ENCODE data around the gene MEOX2.

GRCh38 chr7:15703732-15704131, 17.2 kb upstream of the MEOX2 start:
- no peak for TF ChIP-seq CTCF (conservative IDR thresholded peaks at IDR 0.05; ENCODE audit: low read depth, low read length)
- no peak for TF ChIP-seq EZH2phosphoT487 (IDR thresholded peaks at IDR 0.05; ENCODE audit: borderline replicate concordance, low read length)

All from PC-3 (cell line).